GM23338 (cell line): ENCODE results near the gene ZACN. TPM values are rescaled to one million over a fixed set of nuclear protein-coding genes. Genes with fewer than 3 reads are reported as not detected.

Source experiments
- ATAC-seq: fragments of 200-7000 bp; cut with Tn5 transposase; 3 replicates; pipeline ENCODE4 v1.9.1; 2020
- DNase-seq: peaks from one replicate; pipeline ENCODE4 v3.0.0-alpha.2; 2015; ENCODE audit warnings: low spot score
- H2AFZ ChIP-seq: fragments of 200-600 bp; sonication (generic); 2 replicates; pipeline ENCODE4 v1.8.0; 2016; ENCODE audit warnings: antibody characterized with exemption, mild to moderate bottlenecking, moderate library complexity
- H3F3A ChIP-seq: fragments of 200-600 bp; sonication (generic); replicated peaks from 2 replicates; pipeline ENCODE4 v1.8.0; 2017; ENCODE audit warnings: antibody characterized with exemption, mixed run types, low read depth
- H3K27ac ChIP-seq: fragments of 200-600 bp; sonication (generic); 2 replicates; pipeline ENCODE4 v1.6.1; 2016; ENCODE audit warnings: low read depth
- H3K27me3 ChIP-seq: fragments of 200-600 bp; sonication (generic); 2 replicates; pipeline ENCODE4 v1.8.0; 2016; ENCODE audit warnings: mild to moderate bottlenecking, mixed run types, moderate library complexity; ENCODE audit not compliant: insufficient read depth
- H3K36me3 ChIP-seq: fragments of 200-600 bp; sonication (generic); 2 replicates; pipeline ENCODE4 v1.8.0; 2016; ENCODE audit warnings: mild to moderate bottlenecking; ENCODE audit not compliant: insufficient read depth
- H3K4me1 ChIP-seq: fragments of 200-600 bp; sonication (generic); 2 replicates; pipeline ENCODE4 v1.8.0; 2016; ENCODE audit warnings: mild to moderate bottlenecking, moderate library complexity; ENCODE audit not compliant: insufficient read depth
- H3K4me2 ChIP-seq: fragments of 200-600 bp; sonication (generic); 2 replicates; pipeline ENCODE4 v1.7.1; 2017; ENCODE audit warnings: mixed run types
- H3K4me3 ChIP-seq: fragments of 200-600 bp; sonication (generic); 2 replicates; pipeline ENCODE4 v1.6.1; 2016; ENCODE audit warnings: mixed run types
- H3K79me2 ChIP-seq: fragments of 200-600 bp; sonication (generic); replicated peaks from 2 replicates; pipeline ENCODE4 v1.8.0; 2017; ENCODE audit warnings: mild to moderate bottlenecking; ENCODE audit not compliant: insufficient read depth
- H3K9me2 ChIP-seq: fragments of 200-600 bp; sonication (generic); 2 replicates; pipeline ENCODE4 v1.8.0; 2017; ENCODE audit not compliant: insufficient read depth
- H4K20me1 ChIP-seq: fragments of 200-600 bp; sonication (generic); replicated peaks from 2 replicates; pipeline ENCODE4 v1.8.0; 2017; ENCODE audit warnings: mild to moderate bottlenecking; ENCODE audit not compliant: insufficient read depth
- H3K27ac Mint-ChIP-seq: 2 replicates; pipeline ENCODE4 v1.8.0; 2020; ENCODE audit warnings: inconsistent platforms, mild to moderate bottlenecking, moderate library complexity, mixed read lengths
- H3K27me3 Mint-ChIP-seq: 3 replicates; pipeline ENCODE4 v1.8.0; 2022; ENCODE audit warnings: low read depth, mild to moderate bottlenecking, moderate library complexity, mixed read lengths, inconsistent platforms; ENCODE audit not compliant: insufficient read depth, poor library complexity
- H3K36me3 Mint-ChIP-seq: 3 replicates; pipeline ENCODE4 v1.8.0; 2021; ENCODE audit warnings: low read depth, mild to moderate bottlenecking, inconsistent platforms, moderate library complexity, mixed read lengths
- H3K4me1 Mint-ChIP-seq: 3 replicates; pipeline ENCODE4 v1.8.0; 2020; ENCODE audit warnings: mild to moderate bottlenecking, inconsistent platforms, mixed read lengths
- H3K4me3 Mint-ChIP-seq: 3 replicates; pipeline ENCODE4 v1.8.0; 2021; ENCODE audit warnings: moderate library complexity, mild to moderate bottlenecking, inconsistent platforms, mixed read lengths
- H3K9me3 Mint-ChIP-seq: 3 replicates; pipeline ENCODE4 v1.8.0; 2020; ENCODE audit warnings: moderate library complexity, mild to moderate bottlenecking, inconsistent platforms, mixed read lengths
- CREB1 ChIP-seq: fragments of 250-450 bp; sonication (Bioruptor Pico); IDR thresholded peaks from 2 replicates; pipeline ENCODE4 v1.5.0; 2020; ENCODE audit warnings: low read depth, mild to moderate bottlenecking, moderate library complexity
- CTCF ChIP-seq, 2 experiments: fragments of 200-600 bp in 1 of 2; sonication (generic) in 1 of 2; conservative IDR thresholded peaks; 2 replicates each; pipeline versions ENCODE4 v1.5.1 to v1.6.1; 2016 to 2017; ENCODE audit warnings: antibody characterized with exemption in 2 of 2, low read depth in 2 of 2, mild to moderate bottlenecking in 2 of 2, moderate library complexity in 1 of 2
- ETS1 ChIP-seq: IDR thresholded peaks from 2 replicates; pipeline ENCODE4 v1.6.1; 2016; ENCODE audit warnings: antibody characterized with exemption
- EZH2 ChIP-seq: fragments of 200-600 bp; sonication (generic); IDR thresholded peaks from one replicate; pipeline ENCODE4 v1.8.0; 2017; ENCODE audit warnings: antibody characterized with exemption, mild to moderate bottlenecking, low read depth; ENCODE audit not compliant: unreplicated experiment
- EZH2phosphoT487 ChIP-seq: fragments of 200-600 bp; sonication (generic); IDR thresholded peaks from one replicate; pipeline ENCODE4 v1.8.1; 2018; ENCODE audit warnings: antibody characterized with exemption; ENCODE audit not compliant: unreplicated experiment
- JUNB ChIP-seq: IDR thresholded peaks from one replicate; pipeline ENCODE4 v1.6.1; 2016; ENCODE audit warnings: antibody characterized with exemption; ENCODE audit not compliant: unreplicated experiment
- NANOG ChIP-seq: IDR thresholded peaks from 2 replicates; pipeline ENCODE4 v1.6.1; 2016; ENCODE audit warnings: antibody characterized with exemption, borderline replicate concordance
- POLR2AphosphoS5 ChIP-seq: IDR thresholded peaks from 2 replicates; pipeline ENCODE4 v1.6.1; 2016; ENCODE audit warnings: antibody characterized with exemption, low read depth
- REST ChIP-seq: IDR thresholded peaks from one replicate; pipeline ENCODE4 v1.6.1; 2018; ENCODE audit warnings: antibody characterized with exemption; ENCODE audit not compliant: unreplicated experiment
- STAT1 ChIP-seq: IDR thresholded peaks from one replicate; pipeline ENCODE4 v1.6.1; 2016; ENCODE audit warnings: antibody characterized with exemption; ENCODE audit not compliant: unreplicated experiment
- ZNF114 ChIP-seq: fragments of 250-450 bp; sonication (Bioruptor Pico); IDR thresholded peaks from 2 replicates; pipeline ENCODE4 v1.5.0; 2020; ENCODE audit warnings: mild to moderate bottlenecking, moderate library complexity
- ZNF331 ChIP-seq: fragments of 250-450 bp; sonication (Bioruptor Pico); IDR thresholded peaks from 2 replicates; pipeline ENCODE4 v1.5.0; 2020; ENCODE audit warnings: low read depth, mild to moderate bottlenecking, moderate library complexity
- ZNF462 ChIP-seq: fragments of 250-450 bp; sonication (Bioruptor Pico); IDR thresholded peaks from 2 replicates; pipeline ENCODE4 v1.5.0; 2020; ENCODE audit warnings: mild to moderate bottlenecking, moderate library complexity
- polyA plus RNA-seq: library from polyadenylated mRNA; unstranded; fragments of >200 nt; fragmentation: Nextera tagmentation; extraction: Ambion mirVana; gene quantifications from 2 replicates; pipeline ENCODE4 v1.2.1, GENCODE V29; 2016
- total RNA-seq: library from RNA; depleted of rRNA; stranded (reverse); fragments of >200 nt; shearing (Covaris generic); gene quantifications from 2 replicates; pipeline ENCODE4 v1.2.3, GENCODE V29; 2014

Gene ZACN
- total and polyA plus RNA-seq, 2 experiments from 2014 or later = 0.47 TPM; not detected in 1

- H3K4me3 ChIP-seq = no peak overlapping the region
- H3K79me2 ChIP-seq = peaks cover 14% of the 10 kb centered on the region; the same call in 1 of the 2 replicates
- H3K27ac ChIP-seq = peak overlapping the region; percentile 74
- H2AFZ ChIP-seq = no peak overlapping the region
- Mint-ChIP-seq H3K4me1 (peaks cover 5% of the 10 kb centered on the region; the same call in 2 of the 3 replicates), H3K4me3 (no peak overlapping the region), H3K9me3 (no peaks in the 10 kb centered on the region), H3K27me3 (peaks cover 1% of the 10 kb centered on the region), H3K27ac (no peak overlapping the region; the same call in 1 of the 2 replicates), H3K36me3 (peaks cover 66% of the 10 kb centered on the region)
- DNase-seq = no peak
- H3K27me3 ChIP-seq = no peaks in the 10 kb centered on the region
- TF ChIP-seq JUNB = no peak
- no peak for TF ChIP-seq EZH2
- no peak for TF ChIP-seq ZNF462 (CRISPR knock-in tag)
- no peak for TF ChIP-seq NANOG
- TF ChIP-seq ZNF331 (CRISPR knock-in tag) = no peak
- TF ChIP-seq EZH2phosphoT487 = no peak
- TF ChIP-seq CTCF (conservative IDR thresholded peaks at IDR 0.05; ENCODE audit: low read depth in 2 of 2) = no peak
- TF ChIP-seq STAT1 = no peak
- no peak for TF ChIP-seq ETS1
- TF ChIP-seq REST = no peak
- TF ChIP-seq POLR2AphosphoS5 = no peak
- TF ChIP-seq ZNF114 (CRISPR knock-in tag) = no peak
- TF ChIP-seq CREB1 (CRISPR knock-in tag) = no peak
- peaks cover 12% of the 10 kb centered on the region; the same call in 1 of the 2 replicates for H3F3A ChIP-seq
- no peak for ATAC-seq
- peaks cover 35% of the 10 kb centered on the region for H3K36me3 ChIP-seq
- no peaks in the 10 kb centered on the region for H3K9me2 ChIP-seq
- H3K4me2 ChIP-seq = no peak overlapping the region
- H4K20me1 ChIP-seq = peaks cover 15% of the 10 kb centered on the region
- peaks cover 9% of the 10 kb centered on the region; the same call in 1 of the 2 replicates for H3K4me1 ChIP-seq
These were observed 29.0 kb upstream of the ZACN start for GRCh38 chr17:76049836-76050537.
